ENCODE data around the gene RIC3.

The RIC3 gene

DNA sequence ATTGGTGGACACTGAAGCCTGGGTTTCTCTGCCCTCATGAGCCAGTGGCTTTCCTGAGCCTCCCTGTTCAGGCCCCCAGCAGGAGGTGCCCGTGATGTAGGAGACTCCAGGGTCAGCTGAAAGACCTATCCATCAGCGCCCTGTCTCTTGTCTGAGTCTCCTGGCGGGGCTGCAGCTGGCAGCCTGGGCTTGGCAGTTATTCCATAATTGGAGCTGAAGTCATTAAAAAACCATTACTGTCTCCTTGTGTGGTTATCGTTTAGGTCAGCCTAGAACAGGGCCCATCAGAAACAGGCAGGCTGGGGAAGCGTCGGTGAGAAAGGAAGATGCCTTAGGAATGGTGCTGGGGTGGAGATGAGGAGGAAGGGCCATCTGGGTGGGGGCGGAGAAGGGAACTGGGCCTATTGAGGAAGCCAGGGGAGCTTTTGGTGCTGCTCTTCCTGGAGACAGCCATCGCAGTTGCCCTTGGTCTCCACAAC lies 82.8 kb downstream of the RIC3 start:
- no peak for DNase-seq

- DNase-seq = no peak
These were observed 83.7 kb downstream of the RIC3 start for GRCh38 chr11:8085011-8085645.

- DNase-seq = no peak
These were observed 84.5 kb downstream of the RIC3 start for GRCh38 chr11:8084352-8084751.

DNA sequence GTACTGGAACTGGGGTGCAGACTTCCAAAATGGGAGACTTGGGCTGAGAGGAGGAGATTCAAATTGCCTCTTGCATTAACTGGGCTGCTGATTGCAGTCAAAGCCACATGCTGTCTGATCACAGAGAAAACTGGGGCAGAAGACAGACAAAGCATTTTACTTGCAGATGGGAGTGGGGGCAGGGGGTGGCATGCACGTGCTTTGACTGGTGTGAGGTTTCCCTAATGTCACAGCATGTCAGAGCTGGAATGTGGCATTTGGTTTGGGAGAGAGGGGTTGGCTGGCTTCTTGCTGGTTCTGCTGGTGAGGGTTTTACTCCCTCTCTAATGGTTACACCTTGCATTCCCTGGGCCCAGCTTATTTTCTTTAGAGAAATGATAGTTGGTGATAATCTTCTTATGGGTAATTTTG lies 84.9 kb downstream of the RIC3 start:
- DNase-seq = no peak

GRCh38 chr11:8083088-8083395 lies 85.8 kb downstream of the RIC3 start:
- DNase-seq = no peak

DNA sequence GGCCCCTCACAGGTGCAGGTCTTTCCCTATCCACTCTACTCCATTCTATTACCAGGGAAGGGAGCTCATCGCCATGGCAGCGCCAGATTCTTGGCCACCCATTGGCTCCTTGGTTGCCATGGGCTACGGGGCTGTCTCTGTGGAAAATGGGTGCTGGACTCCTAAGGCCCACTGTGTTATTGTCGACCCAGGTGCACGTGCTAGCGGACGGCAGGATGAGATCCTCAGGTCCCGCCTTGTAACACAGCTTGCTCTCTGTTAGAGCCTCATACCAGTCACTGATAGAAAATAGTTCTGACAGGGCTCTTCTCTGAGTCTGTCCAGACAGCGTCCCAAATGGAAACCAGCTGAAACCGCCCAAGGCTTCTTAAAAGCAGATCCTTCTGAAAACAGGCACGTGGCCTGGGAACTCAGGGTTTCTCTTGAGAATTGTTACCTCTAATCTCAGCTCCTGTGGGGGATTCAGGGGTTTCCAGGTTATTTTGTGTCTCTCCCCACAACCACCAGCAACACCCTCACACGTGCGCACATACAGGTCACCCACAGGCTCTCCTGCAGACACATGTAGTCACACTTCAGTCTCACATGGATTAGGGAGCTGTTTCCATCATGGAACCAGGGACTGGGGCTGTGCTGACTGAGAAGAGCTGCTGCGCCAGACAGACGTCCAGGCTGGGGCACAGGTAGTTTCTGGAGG lies 86.3 kb downstream of the RIC3 start:
- DNase-seq = no peak

DNA sequence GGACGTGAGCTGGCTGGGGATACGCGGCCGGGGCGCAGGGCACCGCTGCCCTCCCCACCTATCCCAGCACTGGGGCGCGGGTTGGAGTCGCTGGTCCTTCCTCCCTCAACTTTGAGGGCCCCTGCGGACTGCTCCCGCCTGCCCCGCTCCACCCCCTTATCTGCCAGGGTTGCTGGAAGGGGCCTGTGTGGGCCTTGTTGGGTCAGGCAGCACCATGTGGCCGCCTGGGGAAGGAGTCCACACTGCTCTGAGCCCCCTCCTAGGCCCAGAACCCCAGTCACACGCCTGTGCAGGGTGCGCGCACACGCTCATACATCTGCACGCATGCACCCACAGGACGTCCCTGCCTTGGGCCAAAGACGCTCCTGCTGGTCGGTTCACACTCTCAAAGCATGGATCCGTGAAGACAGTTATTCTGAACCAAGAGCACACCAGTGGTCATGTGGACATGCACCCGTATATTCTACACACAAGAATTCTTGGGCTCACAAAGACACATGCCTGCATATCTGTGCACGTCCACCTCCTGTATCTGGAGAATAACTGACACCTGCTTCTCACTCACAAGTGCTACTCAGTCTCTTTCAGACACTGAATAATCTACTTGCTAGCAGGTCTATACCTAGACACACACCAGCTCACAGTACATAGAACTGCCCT lies 87.1 kb downstream of the RIC3 start:
- no peak for DNase-seq

DNA sequence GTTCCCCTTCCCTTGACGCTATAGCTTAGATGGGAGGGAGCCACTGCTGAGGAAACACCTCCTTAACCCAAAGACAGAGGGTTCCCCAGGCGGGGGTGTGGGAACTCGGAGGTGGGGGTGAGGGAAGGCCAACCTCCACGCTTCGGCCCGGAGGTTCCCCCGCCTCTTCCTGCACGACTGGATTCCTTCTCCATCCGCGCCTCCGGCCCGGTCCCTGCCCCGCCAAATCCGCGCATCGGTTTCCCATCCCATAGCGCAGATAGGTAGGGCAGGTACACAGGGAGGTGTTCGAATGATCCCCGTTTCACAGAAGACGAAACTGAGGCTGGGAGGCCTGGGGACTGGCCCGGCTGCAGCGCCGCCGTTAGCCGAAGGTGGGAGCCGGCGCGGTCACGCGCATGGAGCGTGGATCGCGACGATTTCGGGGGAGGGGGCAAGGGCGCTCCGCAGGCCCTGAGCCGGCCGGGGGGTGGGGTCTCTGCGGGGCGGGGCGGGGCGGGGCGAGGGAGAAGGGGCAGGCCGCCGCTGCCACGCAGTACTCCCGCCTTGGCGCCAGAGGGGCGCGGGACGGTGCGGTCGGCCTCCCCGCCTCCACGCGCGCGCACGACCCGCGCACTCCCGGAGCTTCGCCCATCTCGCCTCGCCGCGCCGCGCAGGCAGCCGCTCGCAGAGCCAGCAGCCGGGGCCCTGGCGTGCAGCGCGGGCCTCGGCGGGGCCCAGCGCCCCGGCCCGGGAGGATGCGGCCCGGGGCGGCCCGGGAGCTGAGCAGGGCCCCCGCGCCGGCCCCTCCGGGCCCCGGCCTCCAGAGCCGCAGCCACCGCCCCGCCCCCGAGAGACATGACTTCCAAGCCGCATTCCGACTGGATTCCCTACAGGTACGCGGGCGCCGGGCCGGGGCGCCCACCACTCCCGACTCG lies 87.9 kb downstream of the RIC3 start, which contains the start of gene TUB:
TUB (plus strand) TSS at position 538 of the 917 bp plus-strand sequence; CDS start at position 838, 300 bp downstream.
- no peak for DNase-seq

DNA sequence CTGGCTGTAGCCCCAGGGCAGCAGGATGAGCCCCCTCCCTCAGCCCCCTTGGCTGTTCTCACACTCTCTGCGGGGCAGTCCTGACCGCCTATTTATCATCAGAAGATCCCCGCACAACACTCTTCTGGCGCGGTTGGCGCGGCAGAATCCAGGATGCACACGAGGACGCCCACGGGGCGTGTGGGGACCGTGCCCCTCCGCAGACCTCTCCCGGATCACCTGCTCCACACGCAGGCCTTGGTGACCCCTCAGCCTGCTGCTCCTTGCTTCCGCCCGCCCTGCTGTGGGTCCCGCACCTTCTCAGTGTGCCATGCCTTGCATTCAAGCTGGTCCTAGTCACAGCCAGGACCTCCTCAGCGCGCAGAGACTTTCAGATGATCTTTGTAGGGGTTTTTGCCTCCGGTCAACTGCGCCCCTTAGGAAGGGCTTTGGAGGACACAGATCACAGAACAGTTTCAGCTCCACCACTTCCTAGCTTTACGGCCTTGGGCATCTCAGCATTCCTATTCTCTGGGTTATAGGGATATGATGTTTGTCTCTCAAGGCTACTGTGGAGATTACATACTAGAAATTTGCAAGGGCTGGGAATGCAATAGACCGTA lies 88.7 kb downstream of the RIC3 start:
- no peak for DNase-seq

- DNase-seq = no peak
These were observed 89.6 kb downstream of the RIC3 start for GRCh38 chr11:8079111-8079675.

DNA sequence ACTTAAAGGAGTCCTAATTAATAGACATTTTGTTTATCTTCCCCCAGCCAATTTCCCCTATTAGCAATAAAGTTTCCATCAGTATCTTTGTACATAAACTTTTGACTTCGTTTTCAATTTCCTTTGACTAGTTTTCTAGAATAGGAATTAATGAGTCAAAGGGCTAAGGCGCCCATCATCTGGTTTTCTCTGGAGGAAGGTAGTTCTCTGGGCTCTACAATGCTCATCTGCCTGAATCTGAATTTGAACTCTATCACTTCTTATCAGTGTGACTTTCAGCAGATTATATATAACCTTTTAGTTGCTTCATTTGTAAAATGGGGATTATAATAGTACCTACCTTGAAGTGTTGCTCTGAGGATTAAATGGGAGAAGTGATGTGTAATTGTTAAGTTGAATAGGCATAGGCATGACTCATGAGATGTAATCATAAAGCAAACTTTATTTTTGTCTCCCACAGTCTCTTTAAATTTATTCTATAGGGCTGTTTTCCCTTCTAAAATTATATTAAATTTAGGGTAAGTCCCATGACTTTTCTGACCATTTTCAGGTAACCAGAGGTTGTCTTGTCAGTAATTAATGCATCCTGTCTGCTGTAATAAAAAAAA lies 93.6 kb downstream of the RIC3 start:
- no peak for DNase-seq

DNA sequence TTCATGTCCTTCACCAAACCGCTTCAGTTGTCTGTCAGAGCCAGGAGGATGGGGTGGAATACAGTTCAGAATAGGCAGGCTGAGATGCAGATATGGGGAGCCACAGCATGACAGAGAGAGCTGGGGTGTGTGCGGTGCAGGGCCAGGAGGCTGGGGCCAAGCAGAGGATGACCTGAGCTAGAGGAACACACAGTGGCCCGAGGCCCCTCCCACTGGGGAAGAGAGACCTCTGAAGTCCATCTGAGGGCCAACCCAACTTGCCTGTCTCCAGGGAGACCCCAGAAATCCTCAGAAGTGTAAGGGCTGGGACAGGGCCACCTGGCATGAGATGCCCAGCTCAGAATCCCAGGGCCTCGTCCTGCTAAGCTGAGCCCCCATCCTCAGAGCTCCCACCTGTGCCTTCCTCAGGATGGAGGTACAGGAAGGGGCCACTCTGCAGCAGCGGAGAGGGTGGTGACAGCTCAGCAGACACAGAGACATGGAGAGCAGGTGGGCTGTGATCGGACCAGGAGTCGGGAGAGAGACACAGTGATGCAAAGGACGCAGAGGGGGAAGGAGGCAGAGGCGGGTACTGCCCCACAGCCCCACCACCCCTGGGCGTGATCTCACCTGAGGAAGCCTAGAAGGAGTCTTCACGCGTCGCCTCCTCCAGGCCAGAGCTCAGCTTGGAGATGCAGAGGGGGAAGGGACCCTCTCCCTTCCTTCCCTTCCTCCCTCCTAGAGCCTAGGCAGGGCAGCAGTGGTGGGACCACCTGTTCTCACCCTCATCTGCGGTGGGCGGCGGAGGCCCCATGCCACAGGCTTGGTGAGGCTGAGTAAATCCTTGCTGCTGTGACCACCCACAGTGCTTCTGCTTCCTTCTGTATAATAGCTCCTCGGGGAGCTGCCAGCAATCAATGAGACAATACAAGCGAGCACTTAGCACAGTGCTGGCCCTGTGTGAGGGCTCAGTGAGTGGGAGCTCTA lies 96.9 kb downstream of the RIC3 start:
- no peak for DNase-seq

- no peak for DNase-seq
These were observed 98.3 kb downstream of the RIC3 start for GRCh38 chr11:8070417-8071115.

DNA sequence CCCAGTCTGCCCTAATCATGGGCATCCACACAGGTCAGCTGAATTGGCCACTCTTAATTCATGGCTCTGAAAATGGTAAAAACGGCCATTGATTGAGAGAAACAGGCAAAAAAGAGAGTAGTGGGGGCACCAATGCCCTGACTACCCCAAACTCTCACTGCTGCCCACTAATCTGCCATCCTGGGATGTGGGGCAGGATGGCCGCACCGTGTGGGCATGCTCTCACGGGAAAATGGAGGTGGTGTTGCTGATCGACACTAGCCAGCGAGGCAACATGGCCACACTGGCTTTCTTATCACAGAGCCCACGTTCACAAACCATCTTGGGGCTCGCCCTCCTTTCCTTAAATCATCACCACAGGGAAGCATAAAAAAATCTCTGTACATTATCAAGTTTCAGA lies 99.1 kb downstream of the RIC3 start:
- no peak for DNase-seq

- no peak for DNase-seq
These were observed 100.1 kb downstream of the RIC3 start for GRCh38 chr11:8068605-8069221.

- no peak for DNase-seq
These were observed 100.8 kb downstream of the RIC3 start for GRCh38 chr11:8067929-8068575.

GRCh38 chr11:8067567-8067928 lies 101.3 kb downstream of the RIC3 start:
- DNase-seq = no peak

- DNase-seq = no peak
These were observed 101.8 kb downstream of the RIC3 start for GRCh38 chr11:8066911-8067455.
